GM12874 (cell line): ENCODE results near the gene SLC25A26.

Experiments
- CTCF ChIP-seq: IDR thresholded peaks from 2 replicates; pipeline ENCODE4 v1.5.1; 2011; ENCODE audit warnings: low read depth, mild to moderate bottlenecking, control low read depth, low read length, moderate library complexity; ENCODE audit not compliant: insufficient read depth

Gene SLC25A26

GRCh38 chr3:66350601-66351000 lies 129.8 kb downstream of the SLC25A26 start:
- TF ChIP-seq CTCF, result no peak

- no peak for TF ChIP-seq CTCF
Observed at GRCh38 chr3:66353039-66353438, 132.2 kb downstream of the SLC25A26 start.

- no peak for TF ChIP-seq CTCF
Observed at GRCh38 chr3:66353530-66353929, 132.7 kb downstream of the SLC25A26 start.

- no peak for TF ChIP-seq CTCF
Observed at GRCh38 chr3:66354001-66354400, 133.2 kb downstream of the SLC25A26 start.

- no peak for TF ChIP-seq CTCF
Observed at GRCh38 chr3:66355394-66355793, 134.6 kb downstream of the SLC25A26 start.

- TF ChIP-seq CTCF, result no peak
Observed at GRCh38 chr3:66355997-66356396, 135.2 kb downstream of the SLC25A26 start.

GRCh38 chr3:66361356-66361755 lies 140.6 kb downstream of the SLC25A26 start:
- no peak for TF ChIP-seq CTCF

GRCh38 chr3:66362541-66362941 lies 141.7 kb downstream of the SLC25A26 start:
- TF ChIP-seq CTCF, result no peak
